AG09309 (cell line): ENCODE measurements around the gene MTPN.

Source experiments
- DNase-seq: peaks from one replicate; pipeline ENCODE4 v3.0.0-alpha.2; 2010; ENCODE audit warnings: low read depth
- H3K4me3 ChIP-seq: 2 replicates; pipeline ENCODE4 v1.5.1; 2011; ENCODE audit warnings: mild to moderate bottlenecking, low read depth, low read length, moderate library complexity; ENCODE audit not compliant: control insufficient read depth
- TF ChIP-seq, protein P1 (sequence below): IDR thresholded peaks from 2 replicates; pipeline ENCODE4 v1.5.1; 2011; ENCODE audit warnings: mild to moderate bottlenecking, low read depth, low read length, inconsistent platforms; ENCODE audit not compliant: insufficient read depth, control insufficient read depth; ENCODE audit errors: missing control alignments

MTPN gene

GRCh38 chr7:136000288-136000913, 23.2 kb upstream of the MTPN start:
- TF ChIP-seq, protein P1, sequence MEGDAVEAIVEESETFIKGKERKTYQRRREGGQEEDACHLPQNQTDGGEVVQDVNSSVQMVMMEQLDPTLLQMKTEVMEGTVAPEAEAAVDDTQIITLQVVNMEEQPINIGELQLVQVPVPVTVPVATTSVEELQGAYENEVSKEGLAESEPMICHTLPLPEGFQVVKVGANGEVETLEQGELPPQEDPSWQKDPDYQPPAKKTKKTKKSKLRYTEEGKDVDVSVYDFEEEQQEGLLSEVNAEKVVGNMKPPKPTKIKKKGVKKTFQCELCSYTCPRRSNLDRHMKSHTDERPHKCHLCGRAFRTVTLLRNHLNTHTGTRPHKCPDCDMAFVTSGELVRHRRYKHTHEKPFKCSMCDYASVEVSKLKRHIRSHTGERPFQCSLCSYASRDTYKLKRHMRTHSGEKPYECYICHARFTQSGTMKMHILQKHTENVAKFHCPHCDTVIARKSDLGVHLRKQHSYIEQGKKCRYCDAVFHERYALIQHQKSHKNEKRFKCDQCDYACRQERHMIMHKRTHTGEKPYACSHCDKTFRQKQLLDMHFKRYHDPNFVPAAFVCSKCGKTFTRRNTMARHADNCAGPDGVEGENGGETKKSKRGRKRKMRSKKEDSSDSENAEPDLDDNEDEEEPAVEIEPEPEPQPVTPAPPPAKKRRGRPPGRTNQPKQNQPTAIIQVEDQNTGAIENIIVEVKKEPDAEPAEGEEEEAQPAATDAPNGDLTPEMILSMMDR, result no peak
- H3K4me3 ChIP-seq, result no peak overlapping the region
- no peak for DNase-seq

DNA sequence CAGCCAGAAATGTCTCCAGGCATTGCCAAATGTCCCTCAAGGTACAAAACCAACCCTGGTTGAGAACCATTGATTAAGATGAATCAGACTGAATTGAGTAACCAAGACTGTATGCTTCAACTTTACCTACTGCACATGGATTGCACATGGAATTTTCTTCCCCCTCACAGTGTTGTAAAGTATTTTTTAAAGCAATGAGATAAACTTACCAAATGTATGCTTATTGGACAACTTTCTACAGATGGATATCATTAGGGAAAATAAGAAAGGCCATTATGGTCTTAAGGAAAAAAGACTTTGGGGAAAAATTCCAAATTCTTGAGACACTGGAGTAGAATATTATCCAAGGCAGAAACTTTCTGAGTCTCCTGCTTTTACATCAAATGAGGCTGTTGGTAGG, 20.9 kb upstream of the MTPN start:
- TF ChIP-seq, protein P1, result no peak
- no peak for DNase-seq
- no peak overlapping the region for H3K4me3 ChIP-seq

- DNase-seq, result no peak
- H3K4me3 ChIP-seq, result no peak overlapping the region
Measured at GRCh38 chr7:135995748-135996147, 18.6 kb upstream of the MTPN start.

DNA sequence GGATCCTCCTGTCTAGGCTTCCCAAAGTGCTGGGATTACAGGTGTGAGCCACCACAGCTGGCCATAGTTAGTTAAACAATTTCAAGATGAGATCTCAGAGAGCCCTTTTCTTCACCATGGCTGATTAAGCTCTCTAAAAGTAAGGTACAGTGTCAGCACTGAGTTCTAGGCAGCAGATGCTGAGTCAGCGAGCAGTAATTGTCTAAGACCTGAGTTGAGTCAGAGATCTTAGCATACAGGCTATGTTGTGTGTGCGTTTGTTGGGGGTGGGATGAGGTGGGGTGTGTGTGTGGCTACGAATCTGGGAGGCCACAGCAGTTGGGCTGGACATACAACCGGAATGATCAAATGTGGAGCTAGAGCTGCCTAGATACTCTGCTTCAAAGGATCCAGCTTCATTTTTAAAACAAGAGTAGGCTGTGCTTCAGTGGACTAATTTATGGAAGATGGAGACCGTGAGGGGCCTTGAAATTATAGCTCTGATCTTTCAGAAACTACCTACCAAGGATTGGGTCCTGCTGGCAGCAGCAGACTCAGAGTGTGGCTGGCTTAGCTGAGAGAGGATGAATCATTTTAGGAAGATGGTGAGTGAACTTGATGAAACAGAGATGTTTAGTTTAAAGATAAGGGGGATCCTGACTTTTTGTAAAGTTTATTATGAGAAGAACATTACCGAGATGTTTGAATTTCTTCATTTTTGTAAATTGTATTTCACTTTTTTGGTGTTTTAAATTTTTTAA, 17.5 kb upstream of the MTPN start:
- no peak overlapping the region for H3K4me3 ChIP-seq
- TF ChIP-seq, protein P1, result no peak
- no peak for DNase-seq

More at GRCh38 chr7:135995748-135996147, 18.6 kb upstream of the MTPN start:
- TF ChIP-seq, protein P1, result no peak

- TF ChIP-seq, protein P1, result no peak
- no peak overlapping the region for H3K4me3 ChIP-seq
- DNase-seq, result no peak
Measured at GRCh38 chr7:135993950-135994349, 16.8 kb upstream of the MTPN start.

GRCh38 chr7:135991906-135992305, 14.7 kb upstream of the MTPN start:
- TF ChIP-seq, protein P1, result no peak
- no peak for DNase-seq
- H3K4me3 ChIP-seq, result no peak overlapping the region
